Right lobe of liver (tissue), 6 donors: ENCODE results near the gene PIGQ. TPM values are rescaled to one million over a fixed set of nuclear protein-coding genes. Genes with fewer than 3 reads are reported as not detected.

Source experiments
- ATAC-seq, 4 donors: fragments of 200-7000 bp; cut with Tn5 transposase; one replicate each; pipeline ENCODE4 v1.9.1; 2020; ENCODE audit warnings: mild to moderate bottlenecking in 4 of 4, moderate library complexity in 4 of 4
- DNase-seq, 3 donors: peaks; one replicate each; pipeline ENCODE4 v3.0.0-alpha.2; 2020
- H3K27ac ChIP-seq, 3 donors: fragments of 200-600 bp; one replicate each; pipeline ENCODE4 v1.8.0; 2022
- H3K27me3 ChIP-seq, 2 donors: fragments of 200-600 bp; one replicate each; pipeline ENCODE4 v1.8.0; 2022
- H3K36me3 ChIP-seq, 4 donors: fragments of 200-600 bp; sonication (generic) in 1 of 4; one replicate each; pipeline versions ENCODE4 v1.5.1 to v1.8.0; 2017 to 2022; ENCODE audit warnings: control low read depth in 1 of 4
- H3K4me1 ChIP-seq, 4 donors: fragments of 200-600 bp; sonication (generic) in 1 of 4; one replicate each; pipeline versions ENCODE4 v1.5.1 to v1.8.0; 2017 to 2022; ENCODE audit warnings: control low read depth in 1 of 4
- H3K4me3 ChIP-seq, 3 donors: fragments of 200-600 bp; one replicate each; pipeline ENCODE4 v1.8.0; 2022
- H3K9me3 ChIP-seq, 4 donors: fragments of 200-600 bp; sonication (generic) in 1 of 4; one replicate each; pipeline versions ENCODE4 v1.5.1 to v1.8.0; 2017 to 2022; ENCODE audit warnings: control low read depth in 1 of 4
- CTCF ChIP-seq, 4 donors: fragments of 200-600 bp in 3 of 4; fragments of 450-650 bp in 1 of 4; IDR thresholded peaks; one replicate each; pipeline versions ENCODE4 v1.5.1 to v1.8.0; 2016 to 2022; ENCODE audit warnings: antibody characterized with exemption in 4 of 4, mild to moderate bottlenecking in 2 of 4
- POLR2A ChIP-seq: fragments of 450-650 bp; IDR thresholded peaks from one replicate; pipeline ENCODE4 v1.6.1; 2017; ENCODE audit warnings: antibody characterized with exemption, mild to moderate bottlenecking
- WGBS: methylation state at CpG from one replicate; pipeline ENCODE4 v1.1.6; 2018; ENCODE audit warnings: low coverage, low lambda C conversion rate; ENCODE audit not compliant: insufficient coverage; ENCODE audit errors: missing lambda C conversion rate; 5-methylcytosine and 5-hydroxymethylcytosine counted together
- intact Hi-C, 2 donors: fragments of 100-400 bp; cut with DNase I; formaldehyde crosslinking; loops; one replicate each; pipeline versions ENCODE4 v1.11.2 to v1.14.1; 2022
- total RNA-seq, 6 experiments: library from RNA; depleted of rRNA in 2 of 6; stranded (reverse); fragments of >200 nt in 2 of 6; fragmentation: NEBNext Ultra II Directional in 3 of 6; extraction: Animal tissue kit (Norgen Biotek cat#: 25700) in 3 of 6; gene quantifications; one replicate each; pipeline versions ENCODE4 v1.1.0 to v1.2.4, GENCODE V29; 2016 to 2023
- donor health status: DM: no; HTN: yes; CAD: no.
- donor health status: DM: no; HTN: no; CAD: no.
- donor health status: DM: no; HTN: no; CAD: no.
- donor health status: DM: no; HTN: yes; CAD: no.
- donor health status: DM: no; HTN: yes; CAD: no.

The PIGQ gene
- total RNA-seq, 6 experiments from 2014 or later, result 19.5 to 32.0 (median 27.8) TPM

- peaks cover 0 to 2% (median 0%) of the 10 kb centered on the region in 4 donors for H3K4me1 ChIP-seq
- H3K4me3 ChIP-seq, result no peak overlapping the region
- H3K36me3 ChIP-seq, result no peaks in the 10 kb centered on the region
- WGBS, result 73% methylated on average over 3 of the region's 13 CpGs
- TF ChIP-seq POLR2A (no peak), CTCF (IDR thresholded peaks at IDR 0.05) (no peak)
- no peaks in the 10 kb centered on the region for H3K27me3 ChIP-seq
- H3K9me3 ChIP-seq, result no peaks in the 10 kb centered on the region
- DNase-seq, result no peak
- no peak for ATAC-seq
- no peak overlapping the region for H3K27ac ChIP-seq
- intact Hi-C loops, result no loop called here
Measured at GRCh38 chr16:577796-578195, 8.0 kb downstream of the PIGQ start.

GRCh38 chr16:578232-578869 is 8.6 kb downstream of the PIGQ start:
- peaks cover 0 to 7% (median 0%) of the 10 kb centered on the region in 4 donors for H3K4me1 ChIP-seq
- H3K27ac ChIP-seq, result no peak overlapping the region
- ATAC-seq (no peak), DNase-seq (no peak)
- no peaks in the 10 kb centered on the region for H3K36me3 ChIP-seq
- intact Hi-C loops, result no loop called here
- TF ChIP-seq POLR2A (no peak), CTCF (IDR thresholded peaks at IDR 0.05) (no peak)
- H3K9me3 ChIP-seq, result no peaks in the 10 kb centered on the region
- H3K4me3 ChIP-seq, result no peak overlapping the region
- H3K27me3 ChIP-seq, result no peaks in the 10 kb centered on the region
- 83% methylated on average over 8 of the region's 24 CpGs for WGBS

- 12% methylated on average over 12 of the region's 34 CpGs for WGBS
- intact Hi-C loops, result no loop called here
Measured at GRCh38 chr16:578870-579405, 9.2 kb downstream of the PIGQ start.

GRCh38 chr16:580141-580945 is 10.6 kb downstream of the PIGQ start:
- TF ChIP-seq CTCF (IDR thresholded peaks at IDR 0.05) (no peak), POLR2A (no peak)
- ATAC-seq, result no peak
- no CpG with 5 or more reads among the region's 27 CpGs for WGBS

More at GRCh38 chr16:578870-579405, 9.2 kb downstream of the PIGQ start:
- peak; percentile 82 to 84 (median 83) for ATAC-seq
- no peaks in the 10 kb centered on the region for H3K9me3 ChIP-seq
- no peaks in the 10 kb centered on the region for H3K36me3 ChIP-seq
- no peak overlapping the region for H3K4me3 ChIP-seq
- DNase-seq, result peak; percentile 80 to 83 (median 82)
- peaks cover 0 to 12% (median 0%) of the 10 kb centered on the region in 4 donors for H3K4me1 ChIP-seq
- H3K27ac ChIP-seq, result no peak overlapping the region
- no peaks in the 10 kb centered on the region for H3K27me3 ChIP-seq
- TF ChIP-seq POLR2A (no peak), CTCF (IDR thresholded peaks at IDR 0.05) (peak; percentile 85 to 96 (median 94))

More at GRCh38 chr16:580141-580945, 10.6 kb downstream of the PIGQ start:
- Histone ChIP-seq H3K27ac (no peak overlapping the region), H3K9me3 (no peaks in the 10 kb centered on the region), H3K4me3 (no peak overlapping the region), H3K36me3 (no peaks in the 10 kb centered on the region), H3K27me3 (no peaks in the 10 kb centered on the region), H3K4me1 (peaks cover 0 to 17% (median under 1%) of the 10 kb centered on the region in 4 donors)
- no peak for DNase-seq
- intact Hi-C loops, result loop anchor here in 1 of 2 donors (10.0 kb wide), 1 partner anchor 54 kb away; the partner anchor contains the start of genes METTL26 and WFIKKN1
